22Rv1 (cell line): ENCODE results near the gene ZNF614.
"Not testable (repeated sequence)": the region's sequence is repeated elsewhere in the genome, so short reads cannot be mapped to it uniquely, and the experiment has no call there.

Source experiments
- CTCF ChIP-seq: fragments of 450-650 bp; IDR thresholded peaks from 2 replicates; pipeline ENCODE4 v1.5.1; 2017; ENCODE audit warnings: mild to moderate bottlenecking
- ZFX ChIP-seq: fragments of 450-650 bp; IDR thresholded peaks from 2 replicates; pipeline ENCODE4 v1.6.1; 2017; ENCODE audit warnings: antibody characterized with exemption, borderline replicate concordance

GRCh38 chr19:51980926-51981325 lies 47.3 kb downstream of the ZNF614 start:
- not testable (repeated sequence) for TF ChIP-seq CTCF, ZFX
